ENCODE data around the gene INTS6. TPM values are rescaled to one million over a fixed set of nuclear protein-coding genes. Genes with fewer than 3 reads are reported as not detected.

INTS6 gene
- total and polyA plus RNA-seq, 12 donors = 13.1 to 82.4 (median 37.2) TPM

GRCh38 chr13:51457086-51457815 lies 4.4 kb upstream of the INTS6 start:
- H3K9me3 ChIP-seq (replicated peaks in 1 of 3) = no peaks in the 10 kb centered on the region
- intact Hi-C loops (cut with DNase I) = loop anchor here in 1 of 2 donors (10.0 kb wide), 1 partner anchor 128 kb away; the partner anchor contains the start of gene WDFY2

GRCh38 chr13:51456510-51456909 lies 3.7 kb upstream of the INTS6 start:
- peak in 1 of 7 donors; percentile 20 for DNase-seq

More at GRCh38 chr13:51457086-51457815, 4.4 kb upstream of the INTS6 start:
- TF ChIP-seq CTCF (IDR thresholded peaks at IDR 0.05) (no peak), POLR2A (IDR thresholded peaks at IDR 0.05) (no peak)
- WGBS, 4 donors = 94 to 95% (median 94%) methylated on average over 10 to 15 of the region's 15 CpGs
- Histone ChIP-seq H3K36me3 (replicated peaks in 1 of 2) (no peaks in the 10 kb centered on the region), H3K27me3 (no peaks in the 10 kb centered on the region), H3K4me1 (replicated peaks in 1 of 2) (peaks cover 0 to 13% of the 10 kb centered on the region in 2 donors), H3K27ac (no peak overlapping the region), H3K4me3 (no peak overlapping the region)
- no peak for DNase-seq

GRCh38 chr13:51455532-51455931 lies 2.7 kb upstream of the INTS6 start:
- H3K4me3 ChIP-seq = no peak overlapping the region
- peaks cover 6 to 22% of the 10 kb centered on the region in 2 donors for H3K4me1 ChIP-seq (replicated peaks in 1 of 2)
- peaks cover 0 to 1% of the 10 kb centered on the region in 2 donors for H3K36me3 ChIP-seq (replicated peaks in 1 of 2)
- no peaks in the 10 kb centered on the region for H3K27me3 ChIP-seq
- no peaks in the 10 kb centered on the region for H3K9me3 ChIP-seq (replicated peaks in 1 of 3)
- no peak overlapping the region for H3K27ac ChIP-seq
- TF ChIP-seq POLR2A (IDR thresholded peaks at IDR 0.05) = no peak
- no peak for TF ChIP-seq CTCF (IDR thresholded peaks at IDR 0.05)
- intact Hi-C loops (cut with DNase I) = loop anchor here in 1 of 2 donors (10.0 kb wide), 1 partner anchor 129 kb away; the partner anchor contains the start of gene WDFY2
- 87 to 99% (median 98%) methylated on average over 3 to 9 of the region's 9 CpGs for WGBS, 4 donors
- DNase-seq = peak in 1 of 7 donors; percentile 19

More at GRCh38 chr13:51456510-51456909, 3.7 kb upstream of the INTS6 start:
- H3K27me3 ChIP-seq = no peaks in the 10 kb centered on the region
- TF ChIP-seq POLR2A (IDR thresholded peaks at IDR 0.05) (no peak), CTCF (IDR thresholded peaks at IDR 0.05) (no peak)
- 90 to 99% (median 97%) methylated on average over 4 to 13 of the region's 13 CpGs for WGBS, 4 donors
- H3K9me3 ChIP-seq (replicated peaks in 1 of 3) = no peaks in the 10 kb centered on the region
- H3K36me3 ChIP-seq (replicated peaks in 1 of 2) = no peaks in the 10 kb centered on the region
- intact Hi-C loops (cut with DNase I) = loop anchor here in 1 of 2 donors (10.0 kb wide), 1 partner anchor 128 kb away; the partner anchor contains the start of gene WDFY2
- H3K4me1 ChIP-seq (replicated peaks in 1 of 2) = peaks cover 0 to 13% of the 10 kb centered on the region in 2 donors
- H3K27ac ChIP-seq = no peak overlapping the region
- H3K4me3 ChIP-seq = no peak overlapping the region

DNA sequence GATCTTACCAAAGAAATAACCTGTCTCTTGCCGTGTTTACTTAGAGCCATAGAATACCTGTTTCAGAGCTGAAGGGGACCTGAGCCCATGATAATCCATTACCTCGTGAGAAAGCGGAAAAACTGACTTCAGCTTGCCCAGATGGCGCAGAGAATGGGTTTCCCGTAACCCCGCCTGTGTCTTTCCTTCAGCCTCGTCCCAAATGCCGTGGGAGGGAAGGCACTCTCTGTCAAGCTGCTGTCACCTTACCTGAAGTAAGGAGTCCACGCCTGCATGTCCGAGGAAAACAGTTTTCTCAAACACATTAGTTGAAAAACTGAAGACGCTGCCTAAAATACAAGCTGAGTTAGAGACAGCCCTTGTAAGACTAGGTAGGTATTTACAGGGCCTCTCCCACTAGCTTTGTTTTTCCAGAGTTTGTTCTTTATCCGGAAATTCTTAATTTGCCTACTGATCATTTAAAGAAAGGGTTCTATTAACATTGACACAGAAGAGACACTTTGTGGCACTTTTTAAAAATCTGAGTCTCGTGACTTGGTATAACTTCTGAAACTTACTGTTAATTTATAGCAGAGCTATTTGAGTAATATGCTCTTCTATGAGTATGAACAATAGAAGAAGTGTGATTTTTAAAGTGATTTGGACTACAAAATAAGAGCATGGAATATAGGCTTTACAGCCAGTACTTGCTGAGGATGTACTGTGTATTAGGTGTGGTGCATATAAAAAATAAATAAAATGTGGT lies 1.3 kb upstream of the INTS6 start:
- H3K27ac ChIP-seq = peak overlapping the region; percentile 92 to 99 (median 94)
- TF ChIP-seq CTCF (IDR thresholded peaks at IDR 0.05) (no peak), POLR2A (IDR thresholded peaks at IDR 0.05) (no peak)
- H3K4me3 ChIP-seq = peak overlapping the region in 3 of 4 donors; percentile 44 to 89 (median 63)
- WGBS, 4 donors = 11 to 14% (median 12%) methylated on average over 13 of the region's 13 CpGs
- no peaks in the 10 kb centered on the region for H3K9me3 ChIP-seq (replicated peaks in 1 of 3)
- no peaks in the 10 kb centered on the region for H3K27me3 ChIP-seq
- peaks cover 0 to 15% of the 10 kb centered on the region in 2 donors for H3K36me3 ChIP-seq (replicated peaks in 1 of 2)
- intact Hi-C loops (cut with DNase I) = loop anchor here in 1 of 2 donors (10.0 kb wide), 1 partner anchor 131 kb away; the partner anchor contains the start of gene WDFY2
- peak in 6 of 7 donors; percentile 34 to 65 (median 44) for DNase-seq
- peaks cover 11 to 36% of the 10 kb centered on the region in 2 donors for H3K4me1 ChIP-seq (replicated peaks in 1 of 2)

Measured in adrenal gland (tissue), 12 donors.